LoVo (cell line): ENCODE data around the gene STON1.
"Not testable (repeated sequence)": the region's sequence is repeated elsewhere in the genome, so short reads cannot be mapped to it uniquely, and the experiment has no call there.

Experiments used
- DNase-seq: peaks from one replicate; pipeline ENCODE4 v3.0.0-alpha.2; 2016; ENCODE audit warnings: low spot score

STON1 gene

GRCh38 chr2:48530033-48530811, at the start of gene STON1:
TSS of gene STON1 (plus strand) at chr2:48530154. CDS start at chr2:48580634, 50,480 bp downstream.
- DNase-seq: peak; percentile 38

- no peak for DNase-seq
Observed at GRCh38 chr2:48480526-48480925, 49.4 kb upstream of the STON1 start.

- no peak for DNase-seq
Observed at GRCh38 chr2:48482313-48482712, 47.6 kb upstream of the STON1 start.

GRCh38 chr2:48482769-48483168, 47.2 kb upstream of the STON1 start:
- no peak for DNase-seq

GRCh38 chr2:48483506-48483905, 46.4 kb upstream of the STON1 start:
- DNase-seq: no peak

GRCh38 chr2:48483916-48484315, 46.0 kb upstream of the STON1 start:
- no peak for DNase-seq

- DNase-seq: no peak
Observed at GRCh38 chr2:48488545-48488944, 41.4 kb upstream of the STON1 start.

GRCh38 chr2:48496849-48497248, 33.1 kb upstream of the STON1 start:
- DNase-seq: no peak

GRCh38 chr2:48504647-48505327, 25.2 kb upstream of the STON1 start:
- DNase-seq: no peak

GRCh38 chr2:48507111-48507510, 22.8 kb upstream of the STON1 start:
- no peak for DNase-seq

GRCh38 chr2:48508461-48509124, 21.4 kb upstream of the STON1 start:
- no peak for DNase-seq

GRCh38 chr2:48510329-48510728, 19.6 kb upstream of the STON1 start:
- no peak for DNase-seq

GRCh38 chr2:48511849-48512470, 18.0 kb upstream of the STON1 start:
- no peak for DNase-seq

- DNase-seq: no peak
Observed at GRCh38 chr2:48512571-48512970, 17.4 kb upstream of the STON1 start.

- no peak for DNase-seq
Observed at GRCh38 chr2:48514348-48515003, 15.5 kb upstream of the STON1 start.

GRCh38 chr2:48515513-48515985, 14.4 kb upstream of the STON1 start:
- no peak for DNase-seq

- DNase-seq: no peak
Observed at GRCh38 chr2:48519593-48519992, 10.4 kb upstream of the STON1 start.

- not testable (repeated sequence) for DNase-seq
Observed at GRCh38 chr2:48524756-48525155, 5.2 kb upstream of the STON1 start.

- DNase-seq: no peak
Observed at GRCh38 chr2:48525269-48525943, 4.5 kb upstream of the STON1 start.

- no peak for DNase-seq
Observed at GRCh38 chr2:48527226-48527885, 2.6 kb upstream of the STON1 start.

- no peak for DNase-seq
Observed at GRCh38 chr2:48528431-48528830, 1.5 kb upstream of the STON1 start.
